ENCODE data around the gene SNED1. TPM values are rescaled to one million over a fixed set of nuclear protein-coding genes. Genes with fewer than 3 reads are reported as not detected.

SNED1 gene
- polyA plus RNA-seq, 1 donor (not counting 4 experiments of a cell fraction or from before 2014, with no cell fraction given) = 0.12 TPM

- Histone ChIP-seq H3K9me3 (ENCODE audit: control insufficient read depth, low read depth, low read length) (no peaks in the 10 kb centered on the region), H3K4me3 (ENCODE audit: control insufficient read depth in 2 of 3, extremely low read depth in 1 of 3, insufficient read depth in 2 of 3, low read depth in 1 of 3, low read length in 3 of 3) (no peak overlapping the region), H3K4me2 (ENCODE audit: control insufficient read depth, extremely low read depth, insufficient read depth, low read depth, low read length) (no peak overlapping the region), H3K27me3 (ENCODE audit: control insufficient read depth, extremely low read depth, insufficient read depth, low read length) (peaks cover 22% of the 10 kb centered on the region), H3K27ac (ENCODE audit: control insufficient read depth, insufficient read depth, low read length) (no peak overlapping the region), H3K9ac (ENCODE audit: control insufficient read depth, extremely low read depth, insufficient read depth, low read length) (no peak overlapping the region), H4K20me1 (ENCODE audit: control insufficient read depth, extremely low read depth, insufficient read depth, low read length) (no peaks in the 10 kb centered on the region), H3K4me1 (ENCODE audit: control insufficient read depth, extremely low read depth, insufficient read depth, low read length) (no peaks in the 10 kb centered on the region), H3K79me2 (ENCODE audit: control insufficient read depth, insufficient read depth, low read length) (no peaks in the 10 kb centered on the region), H3K36me3 (ENCODE audit: control insufficient read depth in 2 of 2, extremely low read depth in 1 of 2, insufficient read depth in 2 of 2, low read length in 2 of 2) (no peaks in the 10 kb centered on the region), H3K9me1 (ENCODE audit: control insufficient read depth, extremely low read depth, insufficient read depth, low read length) (no peaks in the 10 kb centered on the region), H2AFZ (ENCODE audit: control insufficient read depth, low read length) (no peak overlapping the region)
- DNase-seq (ENCODE audit: low read depth, low spot score) (no peak), FAIRE-seq (no peak)
- no peak for TF ChIP-seq EZH2 (IDR thresholded peaks at IDR 0.05; ENCODE audit: low read length)
- TF ChIP-seq CTCF (optimal IDR thresholded peaks at IDR 0.05 in 1 of 3, IDR thresholded peaks at IDR 0.05 in 1 of 3, conservative IDR thresholded peaks at IDR 0.05 in 1 of 3; ENCODE audit: extremely low read depth in 1 of 3, insufficient read depth in 2 of 3, low read length in 3 of 3) = no peak
- dilution Hi-C loops (cut with MboI; ENCODE audit: extremely low pct_ligation_motif_present, low sequenced_read_pairs) = no loop called here
Measured at GRCh38 chr2:240981280-240981679, 17.1 kb upstream of the SNED1 start.

- no peak for FAIRE-seq
Measured at GRCh38 chr2:240981871-240982800, 16.3 kb upstream of the SNED1 start.

More at GRCh38 chr2:240981871-240982800, 16.3 kb upstream of the SNED1 start:
- Histone ChIP-seq H3K9me1 (ENCODE audit: control insufficient read depth, extremely low read depth, insufficient read depth, low read length) (no peaks in the 10 kb centered on the region), H3K9ac (ENCODE audit: control insufficient read depth, extremely low read depth, insufficient read depth, low read length) (no peak overlapping the region), H4K20me1 (ENCODE audit: control insufficient read depth, extremely low read depth, insufficient read depth, low read length) (no peaks in the 10 kb centered on the region), H3K27ac (ENCODE audit: control insufficient read depth, insufficient read depth, low read length) (no peak overlapping the region), H3K9me3 (ENCODE audit: control insufficient read depth, low read depth, low read length) (no peaks in the 10 kb centered on the region), H3K4me1 (ENCODE audit: control insufficient read depth, extremely low read depth, insufficient read depth, low read length) (no peaks in the 10 kb centered on the region), H3K4me2 (ENCODE audit: control insufficient read depth, extremely low read depth, insufficient read depth, low read depth, low read length) (no peak overlapping the region), H3K36me3 (ENCODE audit: control insufficient read depth in 2 of 2, extremely low read depth in 1 of 2, insufficient read depth in 2 of 2, low read length in 2 of 2) (no peaks in the 10 kb centered on the region), H2AFZ (ENCODE audit: control insufficient read depth, low read length) (no peak overlapping the region), H3K27me3 (ENCODE audit: control insufficient read depth, extremely low read depth, insufficient read depth, low read length) (peaks cover 22% of the 10 kb centered on the region), H3K79me2 (ENCODE audit: control insufficient read depth, insufficient read depth, low read length) (no peaks in the 10 kb centered on the region), H3K4me3 (ENCODE audit: control insufficient read depth in 2 of 3, extremely low read depth in 1 of 3, insufficient read depth in 2 of 3, low read depth in 1 of 3, low read length in 3 of 3) (no peak overlapping the region)
- TF ChIP-seq EZH2 (IDR thresholded peaks at IDR 0.05; ENCODE audit: low read length) (no peak), CTCF (optimal IDR thresholded peaks at IDR 0.05 in 1 of 3, IDR thresholded peaks at IDR 0.05 in 1 of 3, conservative IDR thresholded peaks at IDR 0.05 in 1 of 3; ENCODE audit: extremely low read depth in 1 of 3, insufficient read depth in 2 of 3, low read length in 3 of 3) (no peak)
- DNase-seq (ENCODE audit: low read depth, low spot score) = no peak
- dilution Hi-C loops (cut with MboI; ENCODE audit: extremely low pct_ligation_motif_present, low sequenced_read_pairs) = no loop called here
